ENCODE data around the gene TRABD2B. TPM values are rescaled to one million over a fixed set of nuclear protein-coding genes. Genes with fewer than 3 reads are reported as not detected.

Gene TRABD2B
- total and polyA plus RNA-seq, 2 of the 13 experiments (the other 11 are each of a cell fraction or from before 2014, with no cell fraction given) = 0.04 TPM; not detected in 1

DNA sequence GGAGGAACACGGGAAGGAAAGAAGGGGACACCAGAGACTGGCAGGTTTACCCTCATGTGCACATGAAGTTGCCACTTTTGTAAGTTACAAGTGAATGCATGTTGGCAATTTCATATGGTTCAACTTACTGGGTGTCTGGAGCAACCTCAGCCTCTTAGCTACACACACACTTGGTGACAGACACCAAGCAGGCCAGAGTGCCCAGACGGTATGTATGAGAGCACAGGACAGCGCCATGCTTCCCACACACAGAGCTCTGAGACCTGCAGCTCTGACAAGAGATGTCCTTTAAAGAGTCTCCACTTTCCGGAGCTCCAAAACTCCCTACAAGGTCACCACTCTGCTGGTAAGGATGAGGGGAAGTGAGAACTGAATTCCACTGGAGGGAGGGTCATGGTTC lies 1.9 kb upstream of the TRABD2B start:
- ChIA-PET POLR2A (no interaction called here), CTCF (ENCODE audit: low intra/inter-chr PET ratio, low total read pairs) (no interaction called here)
- peaks cover 12% of the 10 kb centered on the region; the same call in 1 of the 2 replicates for H3K4me1 ChIP-seq (ENCODE audit: insufficient read depth, low read length)
- no peaks in the 10 kb centered on the region for H4K20me1 ChIP-seq (ENCODE audit: insufficient read depth, low read length)
- H3K36me3 ChIP-seq (replicated peaks in 1 of 2; ENCODE audit: control insufficient read depth in 1 of 2, insufficient read depth in 2 of 2, low read length in 2 of 2) = no peaks in the 10 kb centered on the region
- DNase-seq (ENCODE audit: low spot score) (no peak), ATAC-seq (no peak), FAIRE-seq (no peak)
- no peak overlapping the region for H3K4me3 ChIP-seq (replicated peaks in 1 of 3; ENCODE audit: insufficient read depth in 1 of 3, low read depth in 2 of 3, low read length in 3 of 3)
- intact Hi-C loops (cut with micrococcal nuclease; ENCODE audit: unreplicated experiment) = no loop called here
- no peak overlapping the region for H3K9ac ChIP-seq (ENCODE audit: insufficient read depth, low read depth, low read length)
- TF ChIP-seq KAT8 (CRISPR knock-in tag; IDR thresholded peaks at IDR 0.05) (no peak), RFXAP (CRISPR knock-in tag; IDR thresholded peaks at IDR 0.05; ENCODE audit: borderline replicate concordance) (no peak), ZFP62 (CRISPR knock-in tag; IDR thresholded peaks at IDR 0.05) (no peak), POGZ (CRISPR knock-in tag; IDR thresholded peaks at IDR 0.05) (no peak), SNAI1 (CRISPR knock-in tag; IDR thresholded peaks at IDR 0.05; ENCODE audit: borderline replicate concordance) (no peak), KAT7 (CRISPR knock-in tag; IDR thresholded peaks at IDR 0.05; ENCODE audit: borderline replicate concordance) (no peak), RFX3 (CRISPR knock-in tag; IDR thresholded peaks at IDR 0.05) (no peak), CHD4 (IDR thresholded peaks at IDR 0.05; ENCODE audit: borderline replicate concordance, low read length) (no peak), MIER2 (CRISPR knock-in tag; IDR thresholded peaks at IDR 0.05) (no peak)
- TF ChIP-seq, protein P1, sequence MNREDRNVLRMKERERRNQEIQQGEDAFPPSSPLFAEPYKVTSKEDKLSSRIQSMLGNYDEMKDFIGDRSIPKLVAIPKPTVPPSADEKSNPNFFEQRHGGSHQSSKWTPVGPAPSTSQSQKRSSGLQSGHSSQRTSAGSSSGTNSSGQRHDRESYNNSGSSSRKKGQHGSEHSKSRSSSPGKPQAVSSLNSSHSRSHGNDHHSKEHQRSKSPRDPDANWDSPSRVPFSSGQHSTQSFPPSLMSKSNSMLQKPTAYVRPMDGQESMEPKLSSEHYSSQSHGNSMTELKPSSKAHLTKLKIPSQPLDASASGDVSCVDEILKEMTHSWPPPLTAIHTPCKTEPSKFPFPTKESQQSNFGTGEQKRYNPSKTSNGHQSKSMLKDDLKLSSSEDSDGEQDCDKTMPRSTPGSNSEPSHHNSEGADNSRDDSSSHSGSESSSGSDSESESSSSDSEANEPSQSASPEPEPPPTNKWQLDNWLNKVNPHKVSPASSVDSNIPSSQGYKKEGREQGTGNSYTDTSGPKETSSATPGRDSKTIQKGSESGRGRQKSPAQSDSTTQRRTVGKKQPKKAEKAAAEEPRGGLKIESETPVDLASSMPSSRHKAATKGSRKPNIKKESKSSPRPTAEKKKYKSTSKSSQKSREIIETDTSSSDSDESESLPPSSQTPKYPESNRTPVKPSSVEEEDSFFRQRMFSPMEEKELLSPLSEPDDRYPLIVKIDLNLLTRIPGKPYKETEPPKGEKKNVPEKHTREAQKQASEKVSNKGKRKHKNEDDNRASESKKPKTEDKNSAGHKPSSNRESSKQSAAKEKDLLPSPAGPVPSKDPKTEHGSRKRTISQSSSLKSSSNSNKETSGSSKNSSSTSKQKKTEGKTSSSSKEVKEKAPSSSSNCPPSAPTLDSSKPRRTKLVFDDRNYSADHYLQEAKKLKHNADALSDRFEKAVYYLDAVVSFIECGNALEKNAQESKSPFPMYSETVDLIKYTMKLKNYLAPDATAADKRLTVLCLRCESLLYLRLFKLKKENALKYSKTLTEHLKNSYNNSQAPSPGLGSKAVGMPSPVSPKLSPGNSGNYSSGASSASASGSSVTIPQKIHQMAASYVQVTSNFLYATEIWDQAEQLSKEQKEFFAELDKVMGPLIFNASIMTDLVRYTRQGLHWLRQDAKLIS (CRISPR knock-in tag; IDR thresholded peaks at IDR 0.05) = no peak
- TF ChIP-seq, protein P2, sequence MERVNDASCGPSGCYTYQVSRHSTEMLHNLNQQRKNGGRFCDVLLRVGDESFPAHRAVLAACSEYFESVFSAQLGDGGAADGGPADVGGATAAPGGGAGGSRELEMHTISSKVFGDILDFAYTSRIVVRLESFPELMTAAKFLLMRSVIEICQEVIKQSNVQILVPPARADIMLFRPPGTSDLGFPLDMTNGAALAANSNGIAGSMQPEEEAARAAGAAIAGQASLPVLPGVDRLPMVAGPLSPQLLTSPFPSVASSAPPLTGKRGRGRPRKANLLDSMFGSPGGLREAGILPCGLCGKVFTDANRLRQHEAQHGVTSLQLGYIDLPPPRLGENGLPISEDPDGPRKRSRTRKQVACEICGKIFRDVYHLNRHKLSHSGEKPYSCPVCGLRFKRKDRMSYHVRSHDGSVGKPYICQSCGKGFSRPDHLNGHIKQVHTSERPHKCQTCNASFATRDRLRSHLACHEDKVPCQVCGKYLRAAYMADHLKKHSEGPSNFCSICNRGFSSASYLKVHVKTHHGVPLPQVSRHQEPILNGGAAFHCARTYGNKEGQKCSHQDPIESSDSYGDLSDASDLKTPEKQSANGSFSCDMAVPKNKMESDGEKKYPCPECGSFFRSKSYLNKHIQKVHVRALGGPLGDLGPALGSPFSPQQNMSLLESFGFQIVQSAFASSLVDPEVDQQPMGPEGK (CRISPR knock-in tag; IDR thresholded peaks at IDR 0.05) = no peak
- TF ChIP-seq, protein P3, sequence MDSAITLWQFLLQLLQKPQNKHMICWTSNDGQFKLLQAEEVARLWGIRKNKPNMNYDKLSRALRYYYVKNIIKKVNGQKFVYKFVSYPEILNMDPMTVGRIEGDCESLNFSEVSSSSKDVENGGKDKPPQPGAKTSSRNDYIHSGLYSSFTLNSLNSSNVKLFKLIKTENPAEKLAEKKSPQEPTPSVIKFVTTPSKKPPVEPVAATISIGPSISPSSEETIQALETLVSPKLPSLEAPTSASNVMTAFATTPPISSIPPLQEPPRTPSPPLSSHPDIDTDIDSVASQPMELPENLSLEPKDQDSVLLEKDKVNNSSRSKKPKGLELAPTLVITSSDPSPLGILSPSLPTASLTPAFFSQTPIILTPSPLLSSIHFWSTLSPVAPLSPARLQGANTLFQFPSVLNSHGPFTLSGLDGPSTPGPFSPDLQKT (CRISPR knock-in tag; IDR thresholded peaks at IDR 0.05; ENCODE audit: borderline replicate concordance) = no peak
- no TSS peak for BruUV-seq (replicated peaks)
- no peak overlapping the region for H3K4me2 ChIP-seq (ENCODE audit: low read depth, low read length)
- no peak overlapping the region for H3K27ac ChIP-seq (ENCODE audit: extremely low read length, insufficient read depth, low read length)
- in situ Hi-C loops (cut with HindIII; ENCODE audit: extremely low pct_ligation_motif_present, low pct_unique_long_range_greater_than_20kb) = no loop called here
- no peak overlapping the region for H2AFZ ChIP-seq (ENCODE audit: low read length)
- whole genome bisulfite sequencing (ENCODE audit: low lambda C conversion rate) = 16% methylated on average over 4 of the region's 4 CpGs
- H3K27me3 ChIP-seq (ENCODE audit: control insufficient read depth in 1 of 2, insufficient read depth in 2 of 2, low read length in 2 of 2) = peaks cover 5 to 45% of the 10 kb centered on the region in 2 experiments; a peak in 3 of 5 replicates
- H3K79me2 ChIP-seq (ENCODE audit: insufficient read depth, low read length) = no peaks in the 10 kb centered on the region
- no peaks in the 10 kb centered on the region for H3K9me3 ChIP-seq (ENCODE audit: low read length)
